Measurements from ENCODE around the gene TMEM144. TPM values are rescaled to one million over a fixed set of nuclear protein-coding genes. Genes with fewer than 3 reads are reported as not detected.

Gene TMEM144
- total and polyA plus RNA-seq, 2 experiments from 2014 or later: 1.6 to 2.4 TPM

- H3K9me3 ChIP-seq (ENCODE audit: low read depth): no peaks in the 10 kb centered on the region
- H3K27ac ChIP-seq: no peak overlapping the region
- no peak overlapping the region for H3K9ac ChIP-seq
- H3F3A ChIP-seq (ENCODE audit: insufficient read depth): peaks cover 2% of the 10 kb centered on the region; the same call in 1 of the 2 replicates
- no peak overlapping the region for H3K4me2 ChIP-seq (ENCODE audit: unreplicated experiment)
- H3K9me2 ChIP-seq (ENCODE audit: insufficient read depth): no peaks in the 10 kb centered on the region; the same call in 1 of the 2 replicates
- H2AFZ ChIP-seq: no peak overlapping the region; the same call in 1 of the 2 replicates
- no peaks in the 10 kb centered on the region for H3K27me3 ChIP-seq (replicated peaks; ENCODE audit: insufficient read depth)
- DNase-seq: no peak
- H3K4me3 ChIP-seq: no peak overlapping the region
- no peaks in the 10 kb centered on the region for H3K79me2 ChIP-seq (ENCODE audit: insufficient read depth)
- no peaks in the 10 kb centered on the region for H4K20me1 ChIP-seq (ENCODE audit: insufficient read depth)
- WGBS, 2 experiments (ENCODE audit: low coverage in 1 of 2, low lambda C conversion rate in 2 of 2, missing lambda C conversion rate in 2 of 2): 96 to 98% methylated on average over 6 of the region's 6 CpGs
- in situ Hi-C loops (cut with MboI): no loop called here
- H3K4me1 ChIP-seq (ENCODE audit: insufficient read depth): peaks cover 24% of the 10 kb centered on the region
- no peaks in the 10 kb centered on the region for H3K36me3 ChIP-seq (ENCODE audit: low read depth)
- TF ChIP-seq EZH2 (IDR thresholded peaks at IDR 0.05; ENCODE audit: insufficient read depth, poor library complexity, severe bottlenecking): no peak
- TF ChIP-seq EZH2phosphoT487 (IDR thresholded peaks at IDR 0.05; ENCODE audit: insufficient read depth, low read depth): no peak
Observed at GRCh38 chr4:158285429-158286216, 75.3 kb downstream of the TMEM144 start.

GRCh38 chr4:158290912-158291311 is 80.6 kb downstream of the TMEM144 start:
- 75 to 79% methylated on average over 6 of the region's 6 CpGs for WGBS, 2 experiments (ENCODE audit: low coverage in 1 of 2, low lambda C conversion rate in 2 of 2, missing lambda C conversion rate in 2 of 2)
- Histone ChIP-seq H3K9me3 (ENCODE audit: low read depth) (no peaks in the 10 kb centered on the region), H3K9ac (no peak overlapping the region), H3F3A (ENCODE audit: insufficient read depth) (no peaks in the 10 kb centered on the region), H4K20me1 (ENCODE audit: insufficient read depth) (no peaks in the 10 kb centered on the region), H2AFZ (no peak overlapping the region), H3K79me2 (ENCODE audit: insufficient read depth) (no peaks in the 10 kb centered on the region), H3K9me2 (ENCODE audit: insufficient read depth) (no peaks in the 10 kb centered on the region; the same call in 1 of the 2 replicates), H3K4me3 (no peak overlapping the region), H3K27me3 (replicated peaks; ENCODE audit: insufficient read depth) (no peaks in the 10 kb centered on the region), H3K27ac (no peak overlapping the region), H3K4me1 (ENCODE audit: insufficient read depth) (peaks cover 10% of the 10 kb centered on the region), H3K36me3 (ENCODE audit: low read depth) (no peaks in the 10 kb centered on the region), H3K4me2 (ENCODE audit: unreplicated experiment) (no peak overlapping the region)
- in situ Hi-C loops (cut with MboI): no loop called here
- no peak for DNase-seq
- TF ChIP-seq EZH2phosphoT487 (IDR thresholded peaks at IDR 0.05; ENCODE audit: insufficient read depth, low read depth): no peak
- TF ChIP-seq EZH2 (IDR thresholded peaks at IDR 0.05; ENCODE audit: insufficient read depth, poor library complexity, severe bottlenecking): no peak

GRCh38 chr4:158291334-158292055 is 81.2 kb downstream of the TMEM144 start:
- in situ Hi-C loops (cut with MboI): no loop called here
- DNase-seq: no peak
- peaks cover 7% of the 10 kb centered on the region for H3K4me1 ChIP-seq (ENCODE audit: insufficient read depth)
- H3K36me3 ChIP-seq (ENCODE audit: low read depth): no peaks in the 10 kb centered on the region
- H3K9ac ChIP-seq: no peak overlapping the region
- H3K27me3 ChIP-seq (replicated peaks; ENCODE audit: insufficient read depth): no peaks in the 10 kb centered on the region
- H3K4me2 ChIP-seq (ENCODE audit: unreplicated experiment): no peak overlapping the region
- H3K79me2 ChIP-seq (ENCODE audit: insufficient read depth): no peaks in the 10 kb centered on the region
- H2AFZ ChIP-seq: no peak overlapping the region
- TF ChIP-seq EZH2 (IDR thresholded peaks at IDR 0.05; ENCODE audit: insufficient read depth, poor library complexity, severe bottlenecking): no peak
- TF ChIP-seq EZH2phosphoT487 (IDR thresholded peaks at IDR 0.05; ENCODE audit: insufficient read depth, low read depth): no peak
- H3K4me3 ChIP-seq: no peak overlapping the region
- 67 to 75% methylated on average over 11 of the region's 11 CpGs for WGBS, 2 experiments (ENCODE audit: low coverage in 1 of 2, low lambda C conversion rate in 2 of 2, missing lambda C conversion rate in 2 of 2)
- H4K20me1 ChIP-seq (ENCODE audit: insufficient read depth): no peaks in the 10 kb centered on the region
- H3F3A ChIP-seq (ENCODE audit: insufficient read depth): no peaks in the 10 kb centered on the region
- H3K9me2 ChIP-seq (ENCODE audit: insufficient read depth): no peaks in the 10 kb centered on the region; the same call in 1 of the 2 replicates
- no peak overlapping the region for H3K27ac ChIP-seq
- H3K9me3 ChIP-seq (ENCODE audit: low read depth): no peaks in the 10 kb centered on the region

GRCh38 chr4:158292156-158292555 is 81.9 kb downstream of the TMEM144 start:
- in situ Hi-C loops (cut with MboI): no loop called here
- H3K4me2 ChIP-seq (ENCODE audit: unreplicated experiment): no peak overlapping the region
- no peaks in the 10 kb centered on the region for H3F3A ChIP-seq (ENCODE audit: insufficient read depth)
- no peaks in the 10 kb centered on the region; the same call in 1 of the 2 replicates for H3K9me2 ChIP-seq (ENCODE audit: insufficient read depth)
- H3K9ac ChIP-seq: no peak overlapping the region
- H4K20me1 ChIP-seq (ENCODE audit: insufficient read depth): no peaks in the 10 kb centered on the region
- TF ChIP-seq EZH2phosphoT487 (IDR thresholded peaks at IDR 0.05; ENCODE audit: insufficient read depth, low read depth) (no peak), EZH2 (IDR thresholded peaks at IDR 0.05; ENCODE audit: insufficient read depth, poor library complexity, severe bottlenecking) (no peak)
- no peak overlapping the region for H3K27ac ChIP-seq
- 0 out of 2 replicates have a peak, but pooled peaks cover under 1% of the 10 kb centered on the region for H3K4me1 ChIP-seq (ENCODE audit: insufficient read depth)
- H3K4me3 ChIP-seq: no peak overlapping the region
- no peaks in the 10 kb centered on the region for H3K36me3 ChIP-seq (ENCODE audit: low read depth)
- WGBS, 2 experiments (ENCODE audit: low coverage in 1 of 2, low lambda C conversion rate in 2 of 2, missing lambda C conversion rate in 2 of 2): 67 to 85% methylated on average over 3 of the region's 3 CpGs
- no peaks in the 10 kb centered on the region for H3K27me3 ChIP-seq (replicated peaks; ENCODE audit: insufficient read depth)
- H3K9me3 ChIP-seq (ENCODE audit: low read depth): no peaks in the 10 kb centered on the region
- H3K79me2 ChIP-seq (ENCODE audit: insufficient read depth): no peaks in the 10 kb centered on the region
- no peak overlapping the region for H2AFZ ChIP-seq
- DNase-seq: no peak

Measured in GM23248 (cell line).